ENCODE data around the gene CD1E.

GRCh38 chr1:158393476-158393875, 39.8 kb downstream of the CD1E start:
- TF ChIP-seq SUZ12 (IDR thresholded peaks at IDR 0.05) (no peak), BHLHE40 (IDR thresholded peaks at IDR 0.05; ENCODE audit: borderline replicate concordance) (no peak), PKNOX1 (IDR thresholded peaks at IDR 0.05) (no peak), SP1 (IDR thresholded peaks at IDR 0.05) (no peak), NFRKB (IDR thresholded peaks at IDR 0.05) (no peak), TARDBP (IDR thresholded peaks at IDR 0.05) (no peak), ELF4 (IDR thresholded peaks at IDR 0.05) (no peak), HDGF (IDR thresholded peaks at IDR 0.05; ENCODE audit: borderline replicate concordance) (no peak), FOXM1 (IDR thresholded peaks at IDR 0.05; ENCODE audit: borderline replicate concordance) (no peak), FOXK2 (IDR thresholded peaks at IDR 0.05) (no peak), FOXA1 (IDR thresholded peaks at IDR 0.05) (no peak), ZNF384 (IDR thresholded peaks at IDR 0.05) (no peak)
